TTC549 (cell line): ENCODE measurements around the gene DDX56.
"Not testable (repeated sequence)": the region's sequence is repeated elsewhere in the genome, so short reads cannot be mapped to it uniquely, and the experiment has no call there.

Experiments used
- FAIRE-seq: peaks from 2 replicates; lab custom pipeline; 2012; peaks lifted over from hg19 to GRCh38; lab: Jason Lieb, UNC

DDX56 gene

DNA sequence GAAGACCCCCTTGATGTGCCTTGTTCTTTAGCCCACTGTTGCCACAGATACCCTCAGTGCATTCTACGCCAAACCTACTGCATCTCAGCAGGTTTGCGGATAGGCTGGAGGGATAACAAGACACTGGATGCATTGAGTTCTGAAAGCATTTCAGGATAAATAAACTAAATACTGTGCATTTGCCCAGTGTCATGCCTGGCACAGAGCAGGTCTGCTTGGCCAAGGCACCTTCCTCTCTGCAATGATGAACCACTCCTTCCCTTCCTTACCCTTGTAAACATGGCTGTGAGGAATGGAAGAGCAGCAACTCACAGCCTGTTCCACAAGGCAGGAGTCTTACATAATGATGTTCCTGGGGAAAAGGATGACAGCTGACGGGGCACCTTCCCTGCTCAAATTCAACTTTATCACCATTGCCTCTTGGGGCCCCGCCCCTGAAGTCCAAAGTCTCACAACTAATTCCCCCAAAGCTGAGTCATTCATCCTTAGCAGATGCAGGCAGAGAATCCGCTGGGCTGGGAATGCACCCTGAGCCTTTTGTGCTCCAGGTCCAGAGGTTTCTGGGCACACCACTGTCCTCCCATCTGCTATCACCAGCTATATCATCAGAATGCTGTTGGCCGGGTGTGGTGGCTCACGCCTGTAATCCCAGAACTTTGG, 11.6 kb downstream of the DDX56 start:
- FAIRE-seq, result no peak

DNA sequence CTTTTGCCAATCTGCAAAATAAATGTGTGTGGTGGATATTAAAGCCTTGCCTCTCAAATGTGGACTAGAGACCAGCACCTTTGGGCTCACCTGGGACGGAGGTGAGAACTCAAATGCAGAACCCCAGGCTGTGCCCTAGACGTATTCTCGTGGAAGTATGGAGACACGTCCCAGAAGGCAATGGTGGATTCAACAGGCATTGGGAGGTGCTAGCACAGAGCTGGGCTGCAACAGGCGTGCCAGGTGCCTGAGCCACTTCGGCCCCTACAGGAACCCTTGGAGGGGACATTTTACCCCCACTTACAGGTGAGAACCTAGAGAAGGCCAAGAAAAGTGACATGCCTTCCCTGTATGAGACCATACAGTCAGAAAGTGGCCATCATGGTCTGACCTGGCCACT, 12.2 kb downstream of the DDX56 start:
- FAIRE-seq, result no peak

DNA sequence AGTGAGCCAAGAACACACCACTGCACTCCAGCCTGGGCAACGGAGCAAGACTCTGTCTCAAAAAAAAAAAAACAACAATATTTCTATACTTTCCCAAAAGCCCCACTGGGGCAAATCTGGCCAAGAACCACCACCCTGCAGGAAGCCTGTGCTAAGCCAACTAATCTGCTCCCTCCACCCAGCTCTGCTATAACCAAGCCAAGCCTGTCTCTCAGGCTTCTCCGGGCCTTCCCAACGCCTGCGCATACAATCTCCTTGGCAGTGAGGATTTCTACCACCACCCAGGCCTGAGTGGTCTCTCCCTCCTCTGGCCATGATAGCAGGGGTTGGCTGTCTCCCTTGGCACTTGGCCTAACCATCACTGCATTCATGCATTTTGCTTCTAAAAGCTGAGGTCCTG, 14.2 kb downstream of the DDX56 start:
- no peak for FAIRE-seq

DNA sequence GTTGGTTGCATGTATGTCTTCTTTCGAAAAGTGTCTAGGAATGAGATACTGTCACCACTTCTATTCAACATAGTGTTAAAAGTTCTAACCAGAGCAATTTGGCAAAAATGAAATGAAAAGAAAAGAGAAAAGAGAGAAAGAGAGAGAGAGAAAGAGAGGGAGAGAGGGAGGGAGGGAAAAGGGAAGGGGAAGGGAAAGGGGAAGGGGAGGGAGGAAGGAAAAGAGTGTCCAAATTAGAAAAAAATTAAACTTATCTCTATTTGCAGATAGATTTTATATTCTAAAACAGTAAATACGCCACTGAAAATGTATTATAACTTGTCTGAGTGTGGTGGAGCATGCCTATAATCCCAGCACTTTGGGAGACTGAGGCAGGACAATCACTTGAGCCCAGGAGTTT, 16.2 kb downstream of the DDX56 start:
- no peak for FAIRE-seq

DNA sequence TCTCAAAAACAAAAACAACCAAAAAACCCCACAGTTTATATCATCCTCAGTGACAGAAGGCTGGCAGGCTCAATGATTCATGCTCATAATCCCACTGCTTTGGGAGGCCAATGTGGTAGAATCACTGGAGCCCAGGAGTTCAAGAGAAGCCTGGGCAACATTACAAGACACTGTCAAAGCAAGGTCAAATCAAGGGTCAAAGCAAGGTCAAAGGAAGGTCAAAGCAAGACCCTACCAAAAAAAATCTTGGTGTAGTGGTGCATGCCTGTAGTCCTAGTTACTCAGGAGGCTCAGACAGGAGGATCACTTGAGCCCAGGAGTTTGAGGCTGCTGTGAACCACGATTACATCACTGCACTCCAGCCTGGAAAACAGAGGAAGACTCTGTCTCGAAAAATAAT, 18.4 kb downstream of the DDX56 start:
- FAIRE-seq, result no peak

DNA sequence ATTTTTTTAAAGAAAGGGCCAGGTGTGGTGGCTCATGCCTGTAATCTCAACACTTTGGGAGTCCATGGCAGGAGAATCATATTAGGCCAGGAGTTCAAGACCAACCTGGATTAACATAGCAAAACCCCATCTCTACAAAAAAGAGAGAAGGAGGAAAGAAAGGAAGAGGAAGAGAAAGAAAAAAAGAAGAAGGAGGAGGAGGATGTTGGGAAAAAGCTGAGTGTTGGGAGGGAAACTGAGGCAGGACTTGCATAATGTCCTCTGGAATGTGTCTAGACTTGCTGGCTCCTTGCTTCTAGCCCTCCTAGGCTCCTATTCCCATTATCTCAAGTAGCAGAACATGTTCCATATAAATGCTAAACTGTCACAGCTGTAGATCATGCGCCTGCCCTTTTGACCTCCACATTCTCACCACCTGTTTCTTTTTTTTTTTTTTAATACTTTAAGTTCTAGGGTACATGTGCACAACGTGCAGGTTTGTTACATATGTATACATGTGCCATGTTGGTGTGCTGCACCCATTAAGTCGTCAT, 21.2 kb downstream of the DDX56 start:
- not testable (repeated sequence) for FAIRE-seq

DNA sequence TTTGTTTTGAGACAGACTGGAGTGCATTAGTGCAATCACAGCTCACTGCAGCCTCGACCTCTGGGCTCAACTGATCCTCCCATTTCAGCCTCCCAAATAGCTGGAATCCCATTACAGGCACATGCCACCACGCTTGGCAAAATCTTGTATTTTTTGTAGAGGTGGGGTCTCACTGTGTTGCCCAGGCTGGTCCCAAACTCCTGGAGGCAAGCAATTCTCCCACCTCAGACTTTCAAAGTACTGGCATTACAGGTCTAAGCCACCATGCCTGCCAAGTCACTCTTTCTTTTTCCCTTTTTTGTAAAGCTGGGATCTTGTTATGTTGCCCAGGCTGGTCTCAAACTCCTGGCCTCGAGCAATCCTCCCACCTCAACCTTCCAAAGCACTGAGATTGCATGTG, 24.3 kb downstream of the DDX56 start:
- FAIRE-seq, result no peak

DNA sequence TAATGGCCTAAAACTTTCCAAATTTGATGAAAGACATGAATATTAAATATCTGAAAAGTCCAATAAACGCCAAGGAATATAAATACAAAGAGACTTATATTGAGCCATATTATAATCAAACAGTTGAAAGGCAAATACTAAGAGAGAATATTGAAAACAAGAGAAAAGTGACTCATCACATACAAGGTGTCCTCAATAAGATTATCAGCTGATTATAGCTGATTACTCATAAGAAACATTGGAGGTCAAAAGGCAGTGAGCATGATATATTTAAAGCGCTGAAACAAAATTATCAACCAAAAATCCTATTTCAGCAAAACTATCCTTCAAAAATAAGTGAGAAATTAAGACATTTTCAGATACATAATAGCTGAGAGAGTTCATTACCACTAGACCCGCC, 24.8 kb downstream of the DDX56 start:
- no peak for FAIRE-seq

DNA sequence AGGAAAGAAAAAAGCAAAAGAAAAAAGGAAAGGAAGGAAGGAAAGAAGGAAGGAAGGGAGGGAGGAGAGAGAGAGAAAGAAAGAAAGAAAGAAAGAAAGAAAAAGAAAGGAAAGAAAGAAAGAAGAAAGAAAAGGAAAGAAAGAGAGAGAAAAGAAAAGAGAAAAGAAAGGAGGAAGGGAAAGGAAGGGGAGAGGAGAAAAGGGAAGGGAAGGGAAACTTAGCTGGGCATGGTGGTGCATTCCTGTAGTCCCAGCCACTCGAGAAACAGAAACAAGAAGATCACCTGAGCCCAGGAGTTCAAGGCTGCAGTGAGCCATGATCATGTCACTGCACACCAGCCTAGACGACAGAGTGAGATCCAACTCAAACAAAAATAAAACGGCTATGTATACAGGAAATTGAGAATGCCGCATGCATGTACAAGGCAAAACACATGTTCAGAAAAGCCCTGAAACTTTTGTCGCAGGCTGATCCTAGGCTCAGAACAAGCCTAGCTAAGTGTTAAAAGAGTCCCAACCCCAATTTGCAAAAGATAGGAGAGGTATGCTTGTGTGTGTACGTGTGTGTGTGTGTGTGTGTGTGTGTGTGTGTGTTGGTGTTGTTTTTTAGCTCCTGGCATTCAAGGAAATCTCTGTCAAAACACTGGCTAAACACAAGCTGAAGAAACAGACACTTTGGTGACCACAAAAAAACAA, 26.0 kb downstream of the DDX56 start:
- FAIRE-seq, result no peak

DNA sequence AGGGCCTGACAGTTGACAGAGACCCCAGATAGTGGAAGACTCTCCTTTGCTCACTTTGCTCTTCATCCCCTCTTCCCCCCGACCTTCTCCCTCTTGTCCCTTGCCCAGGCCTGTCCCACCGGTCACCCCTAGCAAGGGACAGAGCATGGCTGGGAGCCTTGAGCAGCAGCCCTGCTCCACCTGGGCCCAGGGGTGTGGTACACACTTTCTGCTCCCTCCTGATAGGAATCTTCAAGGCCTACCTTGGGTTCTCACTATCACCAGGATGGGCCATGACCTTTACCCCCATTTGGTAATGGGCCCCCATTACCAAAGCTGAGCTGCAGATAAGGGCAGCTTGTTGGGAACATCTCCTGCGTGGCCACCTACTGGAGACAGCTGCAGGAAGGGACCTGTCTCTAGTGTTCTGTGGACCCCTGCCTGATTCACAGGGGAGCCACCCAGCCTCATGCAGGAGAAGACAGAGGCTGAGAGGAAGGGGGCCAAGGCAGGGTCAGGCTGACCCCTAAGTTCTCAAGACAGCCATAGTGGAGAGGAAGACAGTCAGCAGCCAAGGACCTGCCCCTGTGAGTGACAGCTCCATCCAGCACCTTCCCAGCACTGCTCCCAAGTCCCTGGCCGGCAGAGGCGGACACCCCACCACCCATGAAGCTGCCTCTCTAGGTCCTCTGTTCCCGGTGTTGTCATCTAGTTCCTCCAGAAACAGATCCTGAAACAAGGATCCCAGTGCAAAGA, 31.7 kb downstream of the DDX56 start:
- no peak for FAIRE-seq

DNA sequence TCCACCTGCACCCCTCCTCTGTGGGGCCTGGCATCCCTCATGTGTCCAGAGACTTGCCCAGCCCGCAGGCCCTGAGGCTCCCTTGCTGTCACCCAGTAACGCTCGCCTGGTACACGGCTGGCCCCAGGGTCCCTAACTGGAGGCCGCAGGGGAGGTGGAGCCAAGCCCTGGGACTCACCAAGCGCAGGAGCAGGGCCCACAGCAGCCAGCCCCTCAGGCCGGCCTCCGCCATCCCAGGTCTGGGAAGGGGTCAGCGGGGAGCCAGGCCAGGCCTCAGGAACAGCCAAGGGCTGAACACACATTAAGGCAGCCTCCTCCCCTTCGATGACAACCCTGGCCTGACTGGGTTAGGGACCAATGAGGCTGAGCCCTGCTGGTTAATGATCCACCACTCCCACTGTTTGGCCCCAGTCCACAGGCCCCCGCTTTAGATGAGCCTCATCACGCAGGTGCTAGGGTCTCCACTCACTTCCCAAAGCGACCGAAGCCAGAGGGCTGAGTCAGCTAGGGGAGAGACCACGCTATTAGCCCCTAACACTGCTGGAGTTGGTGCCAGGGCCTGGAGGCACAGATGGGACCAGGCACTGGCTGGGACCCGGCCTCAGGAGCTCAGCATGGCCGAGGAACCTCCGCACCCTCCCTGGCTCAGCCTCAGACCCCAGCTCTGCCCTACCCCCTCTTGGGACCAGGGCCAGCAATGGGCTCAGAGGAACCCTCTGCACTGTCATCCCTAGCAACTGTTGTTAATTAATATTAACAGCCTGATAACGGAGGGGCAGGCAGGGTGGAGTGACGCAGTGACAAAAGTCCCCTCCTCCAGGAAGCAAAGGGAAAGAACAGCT, 32.5 kb downstream of the DDX56 start, which contains the start of gene NPC1L1:
TSS of gene NPC1L1 (minus strand) at position 303 of the 842 bp plus-strand sequence. CDS start at position 232, 71 bp downstream.
- FAIRE-seq, result no peak

DNA sequence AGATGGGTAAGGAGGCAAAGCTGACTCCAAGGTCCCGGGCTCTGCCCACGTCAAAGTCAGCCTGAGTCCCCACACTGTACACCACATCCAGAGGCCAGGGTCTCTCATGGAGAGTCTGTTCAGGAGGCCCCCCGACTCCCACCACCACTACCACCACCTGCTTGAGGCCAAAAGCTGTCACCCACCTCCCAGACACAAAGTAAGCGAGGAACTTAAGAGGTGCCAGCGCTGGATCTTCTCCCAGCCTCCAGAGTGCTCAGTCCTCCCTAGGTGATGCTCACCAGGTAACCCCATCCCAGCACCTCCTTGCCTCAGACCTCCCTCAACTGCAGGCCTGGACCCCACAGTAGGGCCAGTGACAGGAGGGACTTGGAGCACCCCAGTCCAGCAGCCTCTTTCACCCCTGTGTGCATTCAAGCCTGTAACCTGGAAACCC, 33.1 kb downstream of the DDX56 start:
- FAIRE-seq, result no peak

DNA sequence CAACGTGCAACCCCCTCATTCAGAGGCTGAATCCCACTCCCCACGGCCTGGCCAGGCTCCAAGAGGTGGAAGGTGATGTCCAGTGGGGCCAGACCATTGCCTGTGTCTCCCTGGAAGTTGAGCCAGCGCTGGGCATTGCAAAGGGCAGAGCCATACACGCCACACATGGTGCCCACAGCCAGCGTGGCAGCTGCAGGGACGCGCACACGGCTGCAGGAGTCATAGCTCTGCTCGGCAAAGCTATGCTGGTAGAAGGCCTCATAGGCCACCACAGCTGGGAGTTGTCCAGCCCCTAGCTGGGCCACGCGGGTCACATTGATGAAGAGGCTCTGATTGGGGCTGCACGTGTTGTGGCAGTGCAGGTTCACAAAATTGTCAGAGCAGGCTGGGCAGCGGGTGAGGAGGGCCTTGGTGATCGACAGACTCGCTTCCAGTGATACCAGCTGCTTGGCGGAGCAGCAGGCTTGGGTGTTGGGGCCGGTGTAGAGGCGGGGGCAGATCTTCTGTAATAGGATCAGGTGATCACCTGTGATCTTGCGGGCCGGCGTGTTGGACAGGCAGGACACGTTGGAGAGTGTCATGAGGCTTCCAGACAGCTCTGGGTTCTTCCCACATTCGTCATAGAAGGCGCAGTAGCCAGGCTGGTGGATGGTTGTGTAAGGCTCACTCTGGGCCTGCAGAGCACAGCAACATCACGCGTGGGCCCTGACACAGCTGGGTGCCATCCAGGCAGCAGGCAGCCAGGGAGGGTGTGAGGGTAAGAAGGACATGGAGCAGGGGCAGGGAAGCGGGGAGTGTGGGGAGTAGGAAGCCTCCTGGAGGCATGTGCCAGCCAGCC, 33.8 kb downstream of the DDX56 start:
- no peak for FAIRE-seq

DNA sequence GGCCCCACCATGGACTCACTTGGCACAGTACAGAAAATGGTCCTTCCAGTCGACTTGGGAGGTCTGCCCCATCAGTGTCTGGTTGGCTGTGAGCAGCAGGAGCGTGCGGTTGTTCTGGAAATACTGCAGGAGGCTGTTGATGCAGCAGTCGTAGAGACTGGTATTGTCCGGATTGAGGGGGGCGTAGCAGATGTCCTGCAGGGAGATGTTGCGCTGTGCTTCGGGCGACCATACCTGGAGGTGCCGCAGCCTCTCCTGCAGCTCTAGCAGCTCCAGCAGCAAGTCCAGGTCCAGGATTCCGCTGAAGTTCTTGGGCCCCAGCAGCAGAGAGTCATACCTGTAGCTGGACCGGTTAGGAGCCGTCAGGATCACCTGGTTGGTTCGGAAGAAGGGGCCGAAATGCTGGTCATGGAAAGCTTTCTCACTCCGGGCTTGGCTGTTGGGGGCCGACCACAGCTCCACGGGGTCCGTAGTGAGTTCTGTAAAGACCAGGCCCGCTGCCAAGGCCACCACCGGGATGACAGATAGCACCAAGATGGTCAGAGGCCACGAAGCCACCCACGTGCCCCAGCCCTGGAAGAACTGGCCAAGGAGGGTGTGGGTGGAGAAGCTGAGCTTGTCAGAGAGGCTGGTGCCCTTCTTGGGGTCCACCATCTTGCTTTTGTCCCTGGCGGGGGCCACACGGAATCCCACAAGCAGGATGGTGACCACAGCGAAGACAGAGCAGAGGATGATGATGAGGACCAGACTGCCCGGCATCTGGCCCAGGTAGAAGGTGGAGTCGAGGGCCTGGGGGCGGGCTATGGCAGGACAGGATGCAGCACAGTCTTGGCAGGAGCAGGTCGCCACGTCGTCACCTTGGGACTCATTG, 34.7 kb downstream of the DDX56 start:
- FAIRE-seq, result no peak

DNA sequence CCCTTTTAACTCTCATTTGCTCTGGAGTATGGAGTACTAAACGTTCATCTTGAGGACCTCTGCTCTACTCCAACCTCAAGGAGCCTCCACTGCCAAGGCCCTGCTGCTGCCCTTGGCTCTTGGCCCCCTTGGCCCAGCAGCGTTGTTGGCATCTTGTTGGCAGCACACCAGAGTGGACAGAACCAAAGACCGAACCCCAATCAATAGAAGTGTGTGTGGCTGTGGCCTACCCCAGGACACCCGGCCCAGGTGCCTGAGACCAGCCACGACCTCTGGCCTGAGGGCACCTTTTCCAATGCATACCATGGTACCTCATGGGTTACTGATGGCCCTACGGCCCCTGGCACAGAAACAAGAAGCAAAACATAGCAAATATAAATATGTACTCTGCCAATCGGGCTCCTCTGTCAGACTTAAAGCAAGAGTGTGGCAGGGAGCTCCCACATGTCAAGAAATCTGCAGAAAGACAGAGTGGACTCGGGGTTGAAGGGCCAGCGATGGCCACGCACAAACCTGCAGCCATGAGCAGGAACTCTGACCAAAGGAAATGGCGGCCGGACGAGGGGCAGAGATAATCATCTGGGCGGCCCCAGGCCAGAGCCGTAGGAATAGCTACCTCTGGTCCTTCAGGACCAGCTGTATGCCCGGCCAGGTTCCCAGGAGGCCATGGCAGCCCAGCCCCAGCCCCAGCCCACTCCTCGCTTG, 35.5 kb downstream of the DDX56 start:
- FAIRE-seq, result no peak

DNA sequence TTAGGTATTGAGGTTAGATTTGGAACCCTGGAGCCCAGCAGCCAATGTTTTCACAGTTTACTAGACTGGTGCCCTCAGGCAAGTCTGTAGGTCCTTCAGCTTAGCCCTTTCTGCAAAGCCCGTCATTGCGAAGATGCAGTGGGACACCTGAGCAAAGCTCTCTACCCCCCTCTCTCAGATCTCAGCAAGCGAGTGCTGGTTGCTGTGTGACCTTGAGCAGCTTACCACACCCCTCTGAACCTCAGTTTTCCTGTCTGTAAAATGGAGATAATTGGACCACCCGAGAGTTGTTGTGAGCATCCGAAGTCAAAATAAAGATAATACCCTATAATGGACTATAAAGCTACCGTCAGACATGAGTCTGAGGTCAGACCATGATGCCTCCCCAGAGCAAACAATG, 36.3 kb downstream of the DDX56 start:
- FAIRE-seq, result no peak

DNA sequence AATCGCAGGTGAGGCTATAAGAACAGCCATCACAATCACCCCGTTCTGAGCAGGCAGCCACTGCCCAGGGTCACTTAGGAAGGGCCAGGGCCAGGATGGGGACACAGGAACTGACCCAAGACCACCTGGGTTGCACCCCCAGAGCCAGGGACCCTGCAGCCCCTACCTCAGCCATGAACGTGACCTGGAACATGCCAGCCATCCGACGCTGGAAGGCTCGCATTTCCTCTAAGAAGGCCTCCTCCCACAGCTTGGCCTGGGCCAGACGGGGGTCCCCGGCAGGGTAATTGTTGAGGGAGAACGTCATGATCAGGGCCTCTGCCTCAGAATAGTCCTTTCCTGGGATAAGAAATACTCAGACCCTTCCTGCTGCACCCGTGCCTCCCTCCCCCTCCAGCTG, 37.6 kb downstream of the DDX56 start:
- no peak for FAIRE-seq

DNA sequence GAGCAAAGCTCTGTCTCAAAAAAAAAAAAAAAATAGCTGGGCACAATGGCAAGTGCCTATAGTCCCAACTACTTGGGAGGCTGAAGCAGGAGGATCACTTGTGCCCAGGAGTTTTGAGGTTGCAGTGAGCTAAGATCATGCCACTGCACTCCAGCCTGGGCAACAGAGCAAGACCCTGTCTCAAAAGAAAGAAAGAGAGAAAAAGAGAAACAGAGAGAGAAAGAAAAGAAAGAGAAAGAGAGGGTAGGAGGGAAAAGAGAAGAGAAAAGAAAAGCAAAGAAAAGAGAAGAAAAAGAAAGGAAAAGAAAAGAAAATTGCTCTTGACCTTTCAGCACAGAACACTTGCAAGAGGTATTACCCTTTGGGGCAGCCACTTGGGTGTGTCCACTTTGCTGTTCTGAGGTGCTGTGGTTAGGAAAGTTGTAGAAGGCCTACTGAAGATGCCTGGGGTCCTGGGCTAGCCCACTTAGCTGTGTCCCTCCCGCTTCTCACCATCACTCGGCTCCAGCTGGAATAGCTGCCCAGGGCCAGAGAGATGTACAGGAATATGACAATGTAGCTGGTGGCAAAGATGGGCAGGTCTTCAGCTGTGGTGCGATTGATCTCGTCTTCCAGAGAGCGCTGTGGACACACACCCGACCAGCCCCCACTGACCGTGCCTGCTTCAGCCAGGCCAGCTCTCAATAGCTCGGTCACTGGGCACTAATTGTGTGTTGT, 38.2 kb downstream of the DDX56 start:
- FAIRE-seq, result no peak

DNA sequence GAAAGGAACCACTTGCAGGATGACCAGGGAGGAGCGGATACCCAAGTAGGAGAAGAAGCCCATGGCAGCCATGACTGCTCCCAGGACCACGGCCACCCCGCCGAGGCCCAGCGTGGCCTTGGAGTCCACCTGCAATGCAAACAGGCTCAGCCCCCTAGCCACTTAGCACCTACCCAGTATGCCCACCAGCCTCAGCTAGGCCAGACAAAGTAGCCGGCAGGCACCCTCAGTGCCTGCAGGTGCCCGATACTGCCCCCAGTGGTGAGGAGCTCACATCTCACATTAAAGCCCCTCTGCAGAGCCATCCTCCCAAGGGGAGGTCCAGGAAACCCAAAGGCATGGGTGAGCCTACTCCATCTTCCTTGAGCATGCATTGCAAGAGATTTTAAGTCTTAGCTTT, 39.2 kb downstream of the DDX56 start:
- FAIRE-seq, result no peak
